HG03159 (cell line): ENCODE measurements around the gene ATP6V1G3.
"Not testable (repeated sequence)": the region's sequence is repeated elsewhere in the genome, so short reads cannot be mapped to it uniquely, and the experiment has no call there.

Experiments
- ATAC-seq: cut with Tn5 transposase; IDR thresholded peaks from one replicate; pipeline ENCODE4 v1.9.1; 2021; ENCODE audit warnings: mild to moderate bottlenecking, moderate library complexity; ENCODE audit not compliant: unreplicated experiment

ATP6V1G3 gene

GRCh38 chr1:198498103-198498385 lies 42.4 kb downstream of the ATP6V1G3 start:
- ATAC-seq = no peak

GRCh38 chr1:198497326-198498102 lies 43.0 kb downstream of the ATP6V1G3 start:
- ATAC-seq = no peak

DNA sequence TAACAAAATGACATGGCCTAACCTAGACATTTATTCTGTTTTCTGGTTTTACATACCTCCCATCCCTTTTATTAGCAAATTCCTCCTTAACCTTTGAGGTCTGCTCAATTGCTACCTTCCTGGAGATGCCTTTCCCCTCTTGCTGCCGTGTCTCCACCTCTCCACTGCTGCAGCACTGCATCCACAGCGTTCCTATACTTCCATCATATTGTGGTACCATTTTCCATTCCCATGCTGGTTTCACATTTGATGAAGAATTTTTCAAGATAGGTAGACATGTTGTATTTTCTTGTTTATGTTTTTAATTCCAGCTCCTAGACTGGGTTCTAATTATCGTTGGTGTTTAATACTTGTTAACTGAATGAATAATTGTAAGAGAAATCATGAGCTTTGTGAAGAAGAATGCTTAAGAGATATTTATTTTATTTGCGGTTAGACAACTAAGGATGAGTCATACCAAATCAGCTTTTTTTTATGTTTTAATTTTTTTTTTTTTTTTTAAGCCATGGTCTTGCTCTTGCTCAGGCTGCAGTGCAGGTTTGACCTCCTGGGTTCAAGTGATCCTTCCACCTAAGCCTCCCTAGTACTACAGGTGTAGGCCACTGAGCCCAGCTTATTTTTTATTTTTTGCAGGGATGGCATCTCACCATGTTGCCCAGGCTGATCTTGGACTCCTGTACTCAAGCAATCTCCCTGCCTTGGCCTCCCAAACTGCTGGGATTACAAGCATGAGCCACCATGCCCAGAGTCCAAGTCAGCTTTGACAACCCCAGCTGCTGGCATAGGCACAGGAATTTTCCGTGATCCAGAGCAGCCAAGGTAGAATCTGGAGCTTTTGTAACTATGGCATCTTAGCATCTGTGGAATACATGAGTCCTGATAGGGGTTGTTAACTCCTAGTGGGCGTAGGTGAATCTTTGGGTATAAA lies 44.0 kb downstream of the ATP6V1G3 start:
- no peak for ATAC-seq

- no peak for ATAC-seq
Observed at GRCh38 chr1:198495631-198496030, 44.8 kb downstream of the ATP6V1G3 start.

GRCh38 chr1:198494658-198495103 lies 45.8 kb downstream of the ATP6V1G3 start:
- ATAC-seq = no peak

DNA sequence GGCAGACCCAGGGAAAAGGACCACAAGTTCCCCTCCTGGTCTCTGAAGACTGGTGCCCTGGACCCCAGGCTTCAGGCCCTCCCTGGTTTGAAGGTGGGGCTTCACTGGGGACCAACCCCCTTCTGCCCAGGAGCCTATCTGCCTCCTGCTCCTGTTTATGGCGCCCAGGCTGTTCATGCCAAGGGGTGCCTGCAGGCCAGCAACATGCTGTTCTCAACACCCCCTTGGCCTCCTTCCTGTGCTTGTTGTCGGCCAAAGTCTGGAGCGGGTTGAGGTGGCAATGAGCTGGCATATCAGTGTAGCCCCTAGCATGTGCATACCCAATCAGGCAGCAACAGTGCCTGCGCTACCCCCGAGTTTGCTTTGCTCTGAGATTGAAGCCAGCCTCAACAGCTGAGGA lies 46.3 kb downstream of the ATP6V1G3 start:
- ATAC-seq = no peak

DNA sequence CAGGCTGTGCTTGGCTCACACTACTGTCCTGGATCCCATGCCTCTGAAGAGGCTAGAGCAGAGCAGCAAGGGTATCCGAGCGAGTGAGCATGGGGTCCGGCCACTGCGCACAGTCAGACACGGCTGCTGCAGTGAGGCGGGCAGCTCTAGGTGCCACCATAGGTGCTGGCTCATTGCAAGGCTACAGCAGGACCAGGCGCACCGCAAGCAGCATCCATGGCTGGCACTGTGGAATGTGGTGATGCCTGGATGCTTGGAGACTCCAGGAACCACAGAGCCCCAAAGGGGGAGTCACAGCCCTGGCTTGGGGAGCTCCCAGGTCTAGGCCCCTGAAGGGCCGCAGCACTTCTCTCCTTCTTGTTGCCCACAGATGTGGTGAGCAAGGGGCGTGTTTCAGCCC lies 47.2 kb downstream of the ATP6V1G3 start:
- no peak for ATAC-seq

GRCh38 chr1:198492872-198493271 lies 47.6 kb downstream of the ATP6V1G3 start:
- no peak for ATAC-seq

DNA sequence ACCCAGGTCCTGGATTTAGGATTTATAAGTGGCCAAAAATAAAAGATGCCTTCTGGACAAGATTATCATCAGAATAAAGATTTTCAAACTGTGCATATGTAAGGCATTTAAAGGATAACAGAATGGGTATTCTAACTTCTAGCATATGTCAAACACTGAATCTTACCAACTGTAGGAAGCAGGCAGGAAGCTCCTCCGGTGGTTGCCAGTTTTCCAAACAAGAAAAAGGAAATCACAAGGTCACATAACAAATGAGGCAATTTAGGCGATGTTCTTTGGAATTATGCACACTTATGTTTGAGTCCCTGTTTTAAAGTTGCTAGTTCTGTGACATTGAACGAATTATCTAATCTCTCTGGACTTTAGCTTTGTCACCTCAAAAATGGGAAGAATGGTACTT lies 48.9 kb downstream of the ATP6V1G3 start:
- ATAC-seq = no peak

DNA sequence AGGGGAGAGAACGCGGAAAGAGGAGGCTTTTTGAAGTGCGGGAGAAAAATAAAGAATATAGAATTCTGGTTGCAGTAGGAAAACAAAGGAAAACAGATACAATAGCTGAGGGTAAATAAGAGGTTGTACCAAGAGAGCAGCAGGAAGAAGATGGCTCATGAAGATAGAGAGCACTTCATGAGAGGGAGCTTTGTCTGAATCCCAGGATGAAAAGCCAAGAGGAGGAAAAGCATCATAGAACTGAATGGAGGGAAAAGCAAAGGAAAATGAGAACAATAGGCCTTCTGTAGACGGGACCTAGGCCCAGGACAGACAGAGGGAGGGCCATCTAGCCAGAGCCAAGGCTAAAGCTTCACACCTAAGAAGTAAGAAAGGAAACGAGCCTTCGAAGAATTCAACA lies 49.5 kb downstream of the ATP6V1G3 start:
- no peak for ATAC-seq

DNA sequence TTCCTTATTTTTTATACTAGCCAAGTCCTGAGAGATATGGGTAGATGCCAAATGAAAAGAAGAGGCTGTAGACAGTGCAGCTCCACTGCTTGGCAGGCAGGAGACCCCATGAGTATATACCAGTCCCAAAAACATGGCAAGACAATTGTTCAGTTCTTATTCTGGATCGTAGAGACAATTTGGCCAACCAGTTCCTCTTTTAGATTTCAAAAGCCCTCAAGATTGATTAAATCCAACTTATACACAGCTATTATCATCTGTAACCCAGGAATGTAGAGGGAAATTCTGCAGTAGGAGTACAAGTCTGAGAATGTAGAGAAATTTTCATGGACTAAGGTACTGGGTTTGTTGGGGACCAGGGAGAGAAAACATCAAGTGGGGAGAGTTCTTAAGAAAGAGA lies 50.3 kb downstream of the ATP6V1G3 start:
- ATAC-seq = no peak

- ATAC-seq = no peak
Observed at GRCh38 chr1:198486903-198487302, 53.6 kb downstream of the ATP6V1G3 start.

DNA sequence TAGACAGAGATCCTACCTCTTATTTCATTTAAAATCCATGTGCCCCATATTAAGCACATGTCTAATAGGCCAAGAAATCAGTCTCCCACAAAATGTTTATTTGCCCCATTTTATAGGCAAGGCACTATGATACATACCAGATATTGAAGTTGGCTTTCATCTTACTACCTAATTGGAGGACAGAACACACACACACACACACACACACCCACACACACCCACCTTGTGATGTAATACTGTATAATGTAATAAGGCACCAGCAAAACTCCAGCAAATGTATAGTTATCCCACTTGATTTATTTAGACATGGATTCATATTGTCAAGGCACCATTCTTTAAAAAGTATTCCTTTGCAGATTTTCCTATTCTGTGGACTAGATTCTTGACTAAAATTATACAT lies 56.8 kb downstream of the ATP6V1G3 start:
- no peak for ATAC-seq

DNA sequence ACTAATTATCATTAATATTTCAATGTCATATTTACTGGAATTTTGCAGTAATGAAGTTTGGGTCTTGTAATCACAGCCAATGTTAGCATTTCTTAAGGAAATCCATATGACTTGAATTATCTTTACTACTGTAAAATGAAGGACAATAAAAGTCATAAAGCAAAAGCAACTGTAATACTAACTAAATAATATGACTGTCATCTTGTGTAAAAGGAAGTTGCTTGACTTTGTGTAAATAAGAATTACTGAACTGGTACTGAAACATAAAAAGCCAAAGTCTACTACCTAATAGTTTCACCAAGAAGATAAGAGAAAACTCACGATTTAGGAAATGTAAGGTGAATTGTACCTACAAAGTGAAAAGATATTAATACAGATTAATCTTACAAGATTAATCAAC lies 57.5 kb downstream of the ATP6V1G3 start:
- no peak for ATAC-seq

- ATAC-seq = no peak
Observed at GRCh38 chr1:198481661-198482060, 58.8 kb downstream of the ATP6V1G3 start.

DNA sequence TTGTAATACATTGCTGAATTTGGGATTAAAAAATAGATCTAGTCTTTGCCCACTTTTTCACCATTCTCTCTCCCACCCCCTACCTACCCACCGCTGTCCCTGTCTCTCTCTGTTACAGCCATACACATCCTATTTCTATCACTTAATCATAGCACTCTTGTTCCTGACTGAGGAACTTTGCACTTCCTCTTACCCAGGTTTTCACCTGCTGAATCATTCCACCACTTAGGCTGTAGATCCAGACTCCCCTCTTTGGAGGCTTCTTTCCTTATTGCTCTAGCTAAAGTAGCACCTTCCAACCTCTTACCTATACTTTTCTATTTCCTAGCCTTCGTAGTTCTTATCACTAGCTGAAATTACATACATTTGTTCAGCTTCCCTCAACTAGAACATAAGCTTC lies 59.6 kb downstream of the ATP6V1G3 start:
- no peak for ATAC-seq

- not testable (repeated sequence) for ATAC-seq
Observed at GRCh38 chr1:198477354-198477753, 63.1 kb downstream of the ATP6V1G3 start.
